BJ (cell line): ENCODE data around the gene PDLIM7. TPM values are rescaled to one million over a fixed set of nuclear protein-coding genes. Genes with fewer than 3 reads are reported as not detected.
A peak's percentile ranks its signal among the peaks of the same experiment; 100 is the strongest.

Source experiments
- CTCF ChIA-PET: fragments of 350-600 bp; formaldehyde crosslinking; extraction: SDS; loops from one replicate; lab custom pipeline; 2021; ENCODE audit warnings: antibody characterized with exemption, inconsistent platforms; lab: Yijun Ruan, JAX
- POLR2A ChIA-PET: fragments of 300-600 bp; sonication (Branson Sonifier 250); formaldehyde crosslinking; extraction: SDS; loops from one replicate; lab custom pipeline; 2021; ENCODE audit warnings: antibody characterized with exemption; lab: Charles Lee
- DNase-seq: peaks from one replicate; pipeline ENCODE4 v3.0.0-alpha.2; 2011; ENCODE audit warnings: low read depth
- H3K27me3 ChIP-seq: 2 replicates; pipeline ENCODE4 v1.6.0; 2011; ENCODE audit warnings: low read length; ENCODE audit not compliant: control insufficient read depth, insufficient read depth
- H3K36me3 ChIP-seq: 2 replicates; pipeline ENCODE4 v1.5.1; 2011; ENCODE audit warnings: low read length; ENCODE audit not compliant: control insufficient read depth, insufficient read depth
- H3K4me3 ChIP-seq: 2 replicates; pipeline ENCODE4 v1.5.1; 2011; ENCODE audit warnings: low read depth, mild to moderate bottlenecking, control low read depth, low read length
- polyA plus RNA-seq: library from polyadenylated mRNA; depleted of rRNA; stranded (reverse); fragments of >200 nt; gene quantifications from 2 replicates; pipeline ENCODE4 v1.2.3, GENCODE V29; 2011
- TF ChIP-seq, protein P1 (sequence below): IDR thresholded peaks from 2 replicates; pipeline ENCODE4 v1.5.1; 2011; ENCODE audit warnings: low read depth, mild to moderate bottlenecking, control low read depth, inconsistent platforms, low read length, moderate library complexity; ENCODE audit not compliant: insufficient read depth

The PDLIM7 gene
- polyA plus RNA-seq, 1 experiment, result 624 TPM

DNA sequence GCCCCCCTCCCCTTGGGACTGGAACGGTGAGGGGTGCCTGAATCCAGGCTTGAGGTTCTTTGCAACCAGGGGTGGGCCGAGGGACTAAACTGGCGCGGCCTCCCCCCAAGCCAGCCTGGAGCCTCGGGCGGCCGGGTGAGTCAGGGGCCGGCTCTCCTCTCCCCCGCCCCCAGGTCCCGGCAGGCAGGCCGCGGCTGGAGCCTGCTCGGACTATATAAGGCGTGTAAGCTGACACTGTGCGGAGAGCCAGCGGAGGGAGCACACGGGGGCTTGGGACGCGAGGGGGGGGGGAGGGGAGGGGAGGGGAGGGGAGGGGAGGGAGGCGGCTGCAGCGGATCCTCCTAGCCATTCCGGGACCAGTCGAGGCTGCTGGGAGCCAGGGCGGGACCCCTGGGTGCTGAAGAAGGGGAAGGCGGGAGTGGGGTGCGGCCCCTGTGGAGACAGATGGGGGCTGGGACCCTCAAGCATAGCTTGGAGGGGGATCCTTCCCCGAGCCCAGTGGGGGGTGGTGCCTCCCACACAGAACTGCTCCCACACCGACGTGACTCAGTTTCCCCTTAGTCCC, 595 bp downstream of the PDLIM7 start:
- TF ChIP-seq, protein P1, sequence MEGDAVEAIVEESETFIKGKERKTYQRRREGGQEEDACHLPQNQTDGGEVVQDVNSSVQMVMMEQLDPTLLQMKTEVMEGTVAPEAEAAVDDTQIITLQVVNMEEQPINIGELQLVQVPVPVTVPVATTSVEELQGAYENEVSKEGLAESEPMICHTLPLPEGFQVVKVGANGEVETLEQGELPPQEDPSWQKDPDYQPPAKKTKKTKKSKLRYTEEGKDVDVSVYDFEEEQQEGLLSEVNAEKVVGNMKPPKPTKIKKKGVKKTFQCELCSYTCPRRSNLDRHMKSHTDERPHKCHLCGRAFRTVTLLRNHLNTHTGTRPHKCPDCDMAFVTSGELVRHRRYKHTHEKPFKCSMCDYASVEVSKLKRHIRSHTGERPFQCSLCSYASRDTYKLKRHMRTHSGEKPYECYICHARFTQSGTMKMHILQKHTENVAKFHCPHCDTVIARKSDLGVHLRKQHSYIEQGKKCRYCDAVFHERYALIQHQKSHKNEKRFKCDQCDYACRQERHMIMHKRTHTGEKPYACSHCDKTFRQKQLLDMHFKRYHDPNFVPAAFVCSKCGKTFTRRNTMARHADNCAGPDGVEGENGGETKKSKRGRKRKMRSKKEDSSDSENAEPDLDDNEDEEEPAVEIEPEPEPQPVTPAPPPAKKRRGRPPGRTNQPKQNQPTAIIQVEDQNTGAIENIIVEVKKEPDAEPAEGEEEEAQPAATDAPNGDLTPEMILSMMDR, result no peak
- H3K36me3 ChIP-seq, result peaks cover 30% of the 10 kb centered on the region
- CTCF ChIA-PET, result interaction anchor here (0.7 to 8.2 kb wide), 9 partner anchors 11 to 187 kb away, joined by 3 to 85 read pairs (median 6); no protein-coding TSS in a partner anchor

DNA sequence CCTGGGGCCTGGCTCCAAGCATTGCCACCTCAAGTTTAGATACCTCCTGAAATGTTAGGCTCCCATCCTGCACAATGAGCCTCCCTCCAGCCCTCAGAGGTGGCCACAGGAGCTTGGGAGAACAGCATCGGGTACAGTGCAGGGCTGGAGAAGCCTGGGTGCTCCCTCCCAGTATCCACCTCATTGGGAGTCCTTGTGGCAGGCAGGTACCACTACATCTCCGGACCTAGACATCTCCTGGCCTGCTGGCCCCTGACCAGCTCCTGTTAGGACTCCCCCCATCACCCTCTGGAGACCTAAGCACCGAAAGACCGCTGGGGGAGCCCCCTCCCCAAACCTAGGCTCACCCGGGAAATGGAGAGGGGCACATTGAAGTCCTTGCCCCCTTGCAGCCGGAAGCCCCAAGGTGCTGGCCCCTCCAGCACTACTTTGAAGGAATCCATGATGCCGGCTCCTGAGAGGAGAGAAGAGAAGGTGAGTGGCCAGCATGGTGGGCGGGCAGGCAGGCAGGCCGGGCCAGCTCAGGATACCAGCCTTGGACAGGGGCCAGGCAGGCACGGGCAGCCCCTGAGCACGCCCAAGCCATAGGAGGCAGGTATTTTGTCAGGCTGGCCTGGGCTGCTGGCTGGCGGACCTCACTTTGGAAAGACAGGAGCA, 1.2 kb downstream of the PDLIM7 start:
- no peaks in the 10 kb centered on the region for H3K27me3 ChIP-seq
- CTCF ChIA-PET, result interaction anchor here (1.0 to 8.2 kb wide), 6 partner anchors 10 to 129 kb away, joined by 3 to 85 read pairs (median 19); partner anchors contain the start of gene DBN1
- TF ChIP-seq, protein P1, result peak; percentile 52; the same call in 1 of the 2 replicates
- DNase-seq, result no peak
- POLR2A ChIA-PET, result interaction anchor here (0.5 to 1.9 kb wide), 5 partner anchors 10 to 126 kb away, joined by 3 to 9 read pairs (median 5); no protein-coding TSS in a partner anchor
- peaks cover 35% of the 10 kb centered on the region for H3K36me3 ChIP-seq
- peak overlapping the region; percentile 86 for H3K4me3 ChIP-seq

More for the DNA sequence above, 595 bp downstream of the PDLIM7 start:
- no peak for DNase-seq
- Histone ChIP-seq H3K4me3 (peak overlapping the region; percentile 86), H3K27me3 (no peaks in the 10 kb centered on the region)
- POLR2A ChIA-PET, result interaction anchor here (0.6 to 1.0 kb wide), 8 partner anchors 16 to 133 kb away, joined by 3 to 10 read pairs (median 4); partner anchors contain the start of gene B4GALT7

DNA sequence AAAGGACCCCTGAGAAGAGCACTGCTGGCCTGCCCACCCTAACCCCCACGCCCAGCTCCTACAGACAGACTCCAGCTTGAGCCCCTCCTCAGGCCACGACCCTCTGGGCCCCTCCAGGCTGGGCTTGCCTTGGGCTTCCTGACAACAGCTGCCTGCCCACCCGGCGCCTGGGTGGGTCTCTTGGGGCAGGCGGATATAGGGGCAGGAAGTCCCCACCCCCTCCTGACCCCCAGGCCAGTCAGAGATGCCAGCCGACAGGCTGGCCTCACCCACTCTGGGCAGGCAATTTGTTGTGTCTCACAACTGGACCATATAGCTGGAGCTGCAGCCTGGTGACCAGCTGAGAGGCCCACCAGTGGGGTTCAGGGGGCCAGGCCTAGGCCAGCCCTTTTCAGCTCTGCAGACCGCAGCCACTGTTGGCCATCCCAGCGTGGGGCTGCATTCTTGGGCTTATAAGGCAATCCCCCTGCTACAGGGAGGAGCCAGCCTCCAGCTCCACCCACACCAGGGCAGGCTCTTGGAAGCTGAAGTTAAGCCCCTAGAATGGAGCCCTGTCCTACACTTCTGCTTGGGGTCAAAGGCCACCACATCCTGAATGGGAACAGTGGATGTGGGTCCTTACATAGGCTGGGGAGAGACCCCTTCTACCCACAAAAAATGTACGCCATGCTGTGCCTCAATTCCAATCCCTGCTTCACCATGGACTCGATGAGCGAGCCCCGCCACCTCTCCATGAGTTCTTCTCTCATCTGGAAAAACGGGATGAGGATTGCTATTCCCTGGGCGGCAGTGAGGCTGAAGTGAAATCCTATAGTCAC, 2.0 kb downstream of the PDLIM7 start:
- Histone ChIP-seq H3K36me3 (peaks cover 42% of the 10 kb centered on the region), H3K4me3 (peak overlapping the region; percentile 86), H3K27me3 (no peaks in the 10 kb centered on the region)
- CTCF ChIA-PET, result interaction anchor here (0.6 to 8.2 kb wide), 12 partner anchors 9 to 129 kb away, joined by 3 to 85 read pairs (median 8); partner anchors contain the start of genes DBN1 and PRR7
- POLR2A ChIA-PET, result interaction anchor here (0.5 to 1.9 kb wide), 8 partner anchors 9 to 50 kb away, joined by 3 to 9 read pairs (median 6); no protein-coding TSS in a partner anchor
- DNase-seq, result no peak
- TF ChIP-seq, protein P1, result no peak

DNA sequence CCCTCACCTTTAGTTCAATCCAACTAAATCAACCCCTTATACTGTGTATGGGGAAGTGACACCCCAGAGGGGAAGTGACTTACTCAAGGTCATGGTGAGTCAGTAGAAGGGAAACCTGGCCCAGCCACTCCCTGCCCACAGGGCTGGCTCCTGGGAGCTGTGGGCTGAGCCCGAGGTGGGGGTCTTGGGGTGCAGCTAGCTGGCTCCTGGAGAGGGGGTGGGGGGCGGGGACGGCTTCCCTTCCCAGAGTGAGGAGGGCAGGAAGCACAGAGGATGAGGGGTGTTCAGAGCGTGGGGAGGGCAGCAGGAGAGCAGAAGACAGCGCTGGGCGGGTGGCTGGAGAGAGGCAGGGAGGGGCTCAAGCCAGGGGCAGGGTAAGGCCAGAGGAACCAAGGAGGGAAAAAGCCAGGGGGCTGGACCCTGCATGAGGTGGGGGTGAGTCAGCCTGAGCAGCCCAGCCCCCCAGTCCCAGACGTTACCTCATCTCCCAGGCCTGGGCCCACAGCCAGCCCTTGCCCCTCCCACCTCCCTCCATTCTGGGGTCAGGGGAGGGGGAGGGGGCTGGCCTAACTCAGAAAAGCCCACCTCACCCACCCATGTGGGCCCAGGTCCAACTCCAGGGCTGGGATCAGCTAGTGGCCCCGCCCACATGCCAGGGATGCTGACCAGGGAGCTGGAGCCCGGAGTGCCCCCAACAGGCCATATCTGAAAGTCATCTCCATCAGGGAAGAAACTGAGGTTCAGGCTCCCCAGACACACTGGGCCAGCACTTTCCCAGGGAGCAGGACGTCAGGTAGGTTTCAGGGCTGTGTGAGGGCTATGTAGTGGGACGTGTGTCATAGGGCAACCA, 2.8 kb downstream of the PDLIM7 start:
- ChIA-PET CTCF (interaction anchor here (0.8 to 8.2 kb wide), 9 partner anchors 9 to 91 kb away, joined by 3 to 85 read pairs (median 10); partner anchors contain the start of genes DBN1 and PRR7), POLR2A (interaction anchor here (0.5 to 1.9 kb wide), 7 partner anchors 8 to 51 kb away, joined by 3 to 8 read pairs (median 4); no protein-coding TSS in a partner anchor)
- TF ChIP-seq, protein P1, result peak; percentile 67
- H3K4me3 ChIP-seq, result peak overlapping the region; percentile 86
- no peaks in the 10 kb centered on the region for H3K27me3 ChIP-seq
- peak; percentile 60 for DNase-seq
- peaks cover 50% of the 10 kb centered on the region for H3K36me3 ChIP-seq
